ENCODE data around the gene NME4. TPM values are rescaled to one million over a fixed set of nuclear protein-coding genes. Genes with fewer than 3 reads are reported as not detected.
A peak's percentile ranks its signal among the peaks of the same experiment; 100 is the strongest.

NME4 gene
- total RNA-seq, 3 donors from 2014 or later (not counting 1 experiment from before 2014, with no cell fraction given) = 10.7 to 27.4 (median 25.4) TPM

DNA sequence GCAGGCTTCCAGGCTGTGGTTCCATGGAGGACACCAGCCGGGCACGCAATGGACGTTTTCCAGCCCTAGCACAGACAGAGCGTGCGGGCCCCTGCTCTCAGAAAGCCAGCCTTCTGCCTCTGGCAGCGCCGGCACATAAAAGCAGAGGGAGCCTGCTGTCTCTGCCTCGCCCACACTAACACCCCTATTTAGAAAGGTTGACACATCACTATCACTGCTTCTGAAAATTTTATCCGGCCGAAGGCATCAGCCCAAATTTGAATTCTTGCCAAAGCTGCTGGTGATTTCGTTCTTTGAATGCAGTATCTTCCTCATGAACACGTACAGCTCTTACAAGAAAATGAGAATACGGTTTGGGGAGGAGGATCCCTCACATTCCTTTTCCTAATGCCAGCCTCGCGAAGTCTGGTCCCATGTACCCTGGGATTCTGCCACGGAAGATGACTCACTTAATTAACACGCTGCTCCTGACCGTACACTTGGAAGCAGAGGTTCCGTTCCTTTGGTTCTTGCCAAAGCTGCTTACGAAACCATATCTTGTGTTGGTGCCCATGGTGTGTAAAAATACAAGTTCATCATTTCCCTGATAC is 27.1 kb downstream of the NME4 start:
- no peak for ATAC-seq
- H3K27me3 ChIP-seq (ENCODE audit: control insufficient read depth, insufficient read depth, low read length) = no peaks in the 10 kb centered on the region
- H3K4me3 ChIP-seq (ENCODE audit: low read length) = no peak overlapping the region
- H3K4me1 ChIP-seq (ENCODE audit: control insufficient read depth, insufficient read depth, low read length) = peaks cover 24% of the 10 kb centered on the region
- Mint-ChIP-seq H3K27me3 (ENCODE audit: low read depth in 2 of 2) (peaks cover 0 to 3% of the 10 kb centered on the region in 2 donors), H3K4me1 (peaks cover 28 to 35% of the 10 kb centered on the region in 2 donors), H3K4me3 (peak overlapping the region; percentile 92), H3K9me3 (no peaks in the 10 kb centered on the region), H3K27ac (peak overlapping the region; percentile 89 to 91), H3K36me3 (no peaks in the 10 kb centered on the region)
- no peaks in the 10 kb centered on the region for H3K9me3 ChIP-seq (ENCODE audit: control insufficient read depth, insufficient read depth, low read length)
- no peak for DNase-seq
- WGBS (ENCODE audit: insufficient coverage) = 89% methylated on average over 20 of the region's 20 CpGs
- H3K27ac ChIP-seq (ENCODE audit: low read length) = no peak overlapping the region
- intact Hi-C loops (cut with micrococcal nuclease) = loop anchor here (2.0 kb wide), 1 partner anchor 31 kb away; no protein-coding TSS in a partner anchor
- TF ChIP-seq, protein P1, sequence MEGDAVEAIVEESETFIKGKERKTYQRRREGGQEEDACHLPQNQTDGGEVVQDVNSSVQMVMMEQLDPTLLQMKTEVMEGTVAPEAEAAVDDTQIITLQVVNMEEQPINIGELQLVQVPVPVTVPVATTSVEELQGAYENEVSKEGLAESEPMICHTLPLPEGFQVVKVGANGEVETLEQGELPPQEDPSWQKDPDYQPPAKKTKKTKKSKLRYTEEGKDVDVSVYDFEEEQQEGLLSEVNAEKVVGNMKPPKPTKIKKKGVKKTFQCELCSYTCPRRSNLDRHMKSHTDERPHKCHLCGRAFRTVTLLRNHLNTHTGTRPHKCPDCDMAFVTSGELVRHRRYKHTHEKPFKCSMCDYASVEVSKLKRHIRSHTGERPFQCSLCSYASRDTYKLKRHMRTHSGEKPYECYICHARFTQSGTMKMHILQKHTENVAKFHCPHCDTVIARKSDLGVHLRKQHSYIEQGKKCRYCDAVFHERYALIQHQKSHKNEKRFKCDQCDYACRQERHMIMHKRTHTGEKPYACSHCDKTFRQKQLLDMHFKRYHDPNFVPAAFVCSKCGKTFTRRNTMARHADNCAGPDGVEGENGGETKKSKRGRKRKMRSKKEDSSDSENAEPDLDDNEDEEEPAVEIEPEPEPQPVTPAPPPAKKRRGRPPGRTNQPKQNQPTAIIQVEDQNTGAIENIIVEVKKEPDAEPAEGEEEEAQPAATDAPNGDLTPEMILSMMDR (IDR thresholded peaks at IDR 0.05) = no peak
- no peaks in the 10 kb centered on the region for H3K36me3 ChIP-seq (ENCODE audit: control insufficient read depth, insufficient read depth, low read length)

DNA sequence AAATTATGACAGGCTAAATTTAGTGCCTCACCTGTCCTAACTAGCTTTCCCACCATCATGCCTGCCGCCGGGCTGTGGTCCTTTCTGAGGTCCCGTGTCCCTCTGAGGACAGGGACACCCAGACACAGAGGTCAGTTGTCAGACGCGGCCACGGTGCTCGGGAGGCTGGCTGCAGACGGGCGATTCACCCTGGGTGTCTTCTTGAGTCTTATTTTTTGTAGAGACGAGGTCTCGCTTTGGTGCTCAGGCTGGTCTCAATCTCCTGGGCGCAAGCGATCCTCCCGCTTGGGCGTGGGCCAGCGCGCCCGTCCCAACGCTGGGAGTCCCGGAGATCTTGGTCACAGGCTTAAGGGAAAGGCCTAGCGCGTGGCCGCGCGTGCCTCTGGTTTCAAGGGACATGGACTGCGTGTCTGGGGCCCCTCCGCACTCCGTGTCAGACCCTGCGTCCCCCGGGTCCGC is 27.7 kb downstream of the NME4 start:
- ATAC-seq (no peak), DNase-seq (no peak)
- H3K27ac ChIP-seq (ENCODE audit: low read length) = peak overlapping the region; percentile 97
- H3K4me3 Mint-ChIP-seq = peak overlapping the region; percentile 92
- H3K9me3 ChIP-seq (ENCODE audit: control insufficient read depth, insufficient read depth, low read length) = no peaks in the 10 kb centered on the region
- peak overlapping the region; percentile 84 for H3K4me3 ChIP-seq (ENCODE audit: low read length)
- H3K27ac Mint-ChIP-seq = peak overlapping the region; percentile 89 to 91
- intact Hi-C loops (cut with micrococcal nuclease) = loop anchor here (1.0 to 2.0 kb wide), 2 partner anchors 32 to 165 kb away; no protein-coding TSS in a partner anchor
- peaks cover 28 to 35% of the 10 kb centered on the region in 2 donors for H3K4me1 Mint-ChIP-seq
- no peaks in the 10 kb centered on the region for H3K27me3 ChIP-seq (ENCODE audit: control insufficient read depth, insufficient read depth, low read length)
- H3K36me3 ChIP-seq (ENCODE audit: control insufficient read depth, insufficient read depth, low read length) = no peaks in the 10 kb centered on the region
- no peaks in the 10 kb centered on the region for H3K9me3 Mint-ChIP-seq
- H3K36me3 Mint-ChIP-seq = no peaks in the 10 kb centered on the region
- WGBS (ENCODE audit: insufficient coverage) = 17% methylated on average over 31 of the region's 31 CpGs
- H3K4me1 ChIP-seq (ENCODE audit: control insufficient read depth, insufficient read depth, low read length) = peaks cover 24% of the 10 kb centered on the region
- TF ChIP-seq, protein P1 (IDR thresholded peaks at IDR 0.05) = no peak
- peaks cover 0 to 3% of the 10 kb centered on the region in 2 donors for H3K27me3 Mint-ChIP-seq (ENCODE audit: low read depth in 2 of 2)

DNA sequence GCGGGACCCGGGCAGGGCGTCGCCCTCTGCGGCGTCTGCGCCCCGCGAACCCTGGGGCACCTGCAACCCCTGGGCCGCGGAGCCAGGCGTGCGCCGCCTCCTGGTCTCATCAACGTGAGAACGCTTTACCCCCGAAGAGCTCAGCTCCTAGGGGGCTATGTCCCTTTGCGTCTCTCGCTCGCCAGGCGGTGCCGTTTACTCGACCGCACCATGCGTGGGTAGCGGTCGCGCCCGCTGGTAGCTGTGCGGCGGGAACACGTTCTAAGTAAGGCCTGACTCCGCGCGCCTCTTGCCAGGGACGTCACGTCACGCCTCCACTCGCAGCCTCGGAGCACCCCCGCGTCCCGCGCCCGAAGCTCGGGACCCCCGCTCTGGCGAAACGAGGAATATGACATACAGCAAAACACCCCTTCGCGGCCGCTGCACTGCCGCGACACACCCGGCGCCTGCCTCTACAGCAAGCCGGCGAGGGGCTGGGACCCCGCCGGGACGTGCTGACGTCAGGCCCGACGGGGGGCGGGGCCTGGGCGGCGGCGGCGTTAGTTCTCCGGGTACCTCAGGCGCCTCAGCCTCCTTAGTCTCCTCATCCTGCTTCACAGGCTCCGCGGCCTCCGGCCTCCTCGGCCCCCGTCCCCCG is 28.2 kb downstream of the NME4 start, which contains the start of gene RAB11FIP3:
TSS of gene RAB11FIP3 (plus strand) at position 568 of the 637 bp plus-strand sequence. CDS start 358 bp downstream, outside the sequence.
- TF ChIP-seq, protein P1 (IDR thresholded peaks at IDR 0.05) = peak; percentile 17
- Mint-ChIP-seq H3K27ac (peak within 1 kb of the TSS; percentile 89 to 91), H3K4me3 (peak within 1 kb of the TSS; percentile 92), H3K4me1 (peaks cover 28 to 35% of the 10 kb centered on the region in 2 donors), H3K27me3 (ENCODE audit: low read depth in 2 of 2) (peaks cover 0 to 3% of the 10 kb centered on the region in 2 donors), H3K36me3 (no peaks in the 10 kb centered on the region), H3K9me3 (no peaks in the 10 kb centered on the region)
- H3K27me3 ChIP-seq (ENCODE audit: control insufficient read depth, insufficient read depth, low read length) = no peaks in the 10 kb centered on the region
- intact Hi-C loops (cut with micrococcal nuclease) = loop anchor here (1.0 to 2.0 kb wide), 2 partner anchors 32 to 164 kb away; no protein-coding TSS in a partner anchor
- DNase-seq (peak; percentile 84 to 89), ATAC-seq (peak; percentile 86 to 93 (median 87))
- peak within 1 kb of the TSS; percentile 84 for H3K4me3 ChIP-seq (ENCODE audit: low read length)
- H3K4me1 ChIP-seq (ENCODE audit: control insufficient read depth, insufficient read depth, low read length) = peaks cover 24% of the 10 kb centered on the region
- peak within 1 kb of the TSS; percentile 97 for H3K27ac ChIP-seq (ENCODE audit: low read length)
- no peaks in the 10 kb centered on the region for H3K36me3 ChIP-seq (ENCODE audit: control insufficient read depth, insufficient read depth, low read length)
- no peaks in the 10 kb centered on the region for H3K9me3 ChIP-seq (ENCODE audit: control insufficient read depth, insufficient read depth, low read length)
- WGBS (ENCODE audit: insufficient coverage) = under 1% methylated on average over 77 of the region's 77 CpGs

Measured in natural killer cell (primary cell).